Measurements from ENCODE around the gene LRRC42.

Gene LRRC42

GRCh38 chr1:53934170-53934765 is 11.9 kb upstream of the LRRC42 start:
- Mint-ChIP-seq H3K4me3 (no peak overlapping the region), H3K36me3 (ENCODE audit: low read depth) (peaks cover 90% of the 10 kb centered on the region), H3K27me3 (ENCODE audit: low read depth) (no peaks in the 10 kb centered on the region), H3K27ac (no peak overlapping the region), H3K9me3 (peaks cover 33% of the 10 kb centered on the region), H3K4me1 (peaks cover 7% of the 10 kb centered on the region)
- no peak for TF ChIP-seq CTCF (IDR thresholded peaks at IDR 0.05; ENCODE audit: unreplicated experiment in 3 of 3)

GRCh38 chr1:53936430-53936829 is 9.7 kb upstream of the LRRC42 start:
- Mint-ChIP-seq H3K4me3 (no peak overlapping the region), H3K9me3 (peaks cover 33% of the 10 kb centered on the region), H3K36me3 (ENCODE audit: low read depth) (peaks cover 83% of the 10 kb centered on the region), H3K27ac (no peak overlapping the region), H3K27me3 (ENCODE audit: low read depth) (no peaks in the 10 kb centered on the region), H3K4me1 (no peaks in the 10 kb centered on the region)
- TF ChIP-seq CTCF (IDR thresholded peaks at IDR 0.05; ENCODE audit: unreplicated experiment in 3 of 3): no peak

- H3K27me3 Mint-ChIP-seq (ENCODE audit: low read depth): no peaks in the 10 kb centered on the region
- H3K36me3 Mint-ChIP-seq (ENCODE audit: low read depth): peaks cover 72% of the 10 kb centered on the region
- H3K9me3 Mint-ChIP-seq: peaks cover 23% of the 10 kb centered on the region
- no peak overlapping the region for H3K4me3 Mint-ChIP-seq
- H3K4me1 Mint-ChIP-seq: peaks cover 5% of the 10 kb centered on the region
- no peak overlapping the region for H3K27ac Mint-ChIP-seq
- no peak for TF ChIP-seq CTCF (IDR thresholded peaks at IDR 0.05; ENCODE audit: unreplicated experiment in 3 of 3)
Observed at GRCh38 chr1:53938136-53938830, 7.9 kb upstream of the LRRC42 start.

- H3K27ac Mint-ChIP-seq: no peak overlapping the region
- H3K36me3 Mint-ChIP-seq (ENCODE audit: low read depth): peaks cover 41% of the 10 kb centered on the region
- TF ChIP-seq CTCF (IDR thresholded peaks at IDR 0.05; ENCODE audit: unreplicated experiment in 3 of 3): no peak
- peaks cover 26% of the 10 kb centered on the region for H3K4me1 Mint-ChIP-seq
- peaks cover 3% of the 10 kb centered on the region for H3K9me3 Mint-ChIP-seq
- H3K27me3 Mint-ChIP-seq (ENCODE audit: low read depth): peaks cover 3% of the 10 kb centered on the region
- peak overlapping the region; percentile 64 to 82 (median 69) for H3K4me3 Mint-ChIP-seq
Observed at GRCh38 chr1:53942127-53942957, 3.8 kb upstream of the LRRC42 start.

GRCh38 chr1:53943090-53943489 is 3.1 kb upstream of the LRRC42 start:
- Mint-ChIP-seq H3K4me3 (peak overlapping the region; percentile 64 to 82 (median 69)), H3K36me3 (ENCODE audit: low read depth) (peaks cover 34% of the 10 kb centered on the region), H3K27ac (no peak overlapping the region), H3K9me3 (no peaks in the 10 kb centered on the region), H3K4me1 (peaks cover 33% of the 10 kb centered on the region), H3K27me3 (ENCODE audit: low read depth) (peaks cover 3% of the 10 kb centered on the region)
- TF ChIP-seq CTCF (IDR thresholded peaks at IDR 0.05; ENCODE audit: unreplicated experiment in 3 of 3): no peak
